ENCODE results near the gene PANK2.
A peak's percentile ranks its signal among the peaks of the same experiment; 100 is the strongest.
"Not testable (repeated sequence)": the region's sequence is repeated elsewhere in the genome, so short reads cannot be mapped to it uniquely, and the experiment has no call there.

Gene PANK2

GRCh38 chr20:3888622-3889488 is at the start of gene PANK2:
Gene PANK2, plus strand, starts transcription at chr20:3889387.
- peak within 1 kb of the TSS; percentile 83 for H3K4me3 ChIP-seq (ENCODE audit: low read length)
- TF ChIP-seq CTCF (IDR thresholded peaks at IDR 0.05; ENCODE audit: insufficient read depth, low read depth, low read length, missing control alignments): peak; percentile 26
- DNase-seq (ENCODE audit: low read depth): peak; percentile 99

GRCh38 chr20:3840201-3840600 is 49.0 kb upstream of the PANK2 start:
- peak; percentile 69 for DNase-seq (ENCODE audit: low read depth)
- not testable (repeated sequence) for H3K4me3 ChIP-seq (ENCODE audit: low read length)

- DNase-seq (ENCODE audit: low read depth): no peak
- TF ChIP-seq CTCF (IDR thresholded peaks at IDR 0.05; ENCODE audit: insufficient read depth, low read depth, low read length, missing control alignments): no peak
- no peak overlapping the region for H3K4me3 ChIP-seq (ENCODE audit: low read length)
Observed at GRCh38 chr20:3842348-3842930, 46.7 kb upstream of the PANK2 start.

GRCh38 chr20:3843490-3843889 is 45.7 kb upstream of the PANK2 start:
- TF ChIP-seq CTCF (IDR thresholded peaks at IDR 0.05; ENCODE audit: insufficient read depth, low read depth, low read length, missing control alignments): no peak
- peak; percentile 57 for DNase-seq (ENCODE audit: low read depth)
- no peak overlapping the region for H3K4me3 ChIP-seq (ENCODE audit: low read length)

GRCh38 chr20:3843990-3844619 is 45.1 kb upstream of the PANK2 start:
- H3K4me3 ChIP-seq (ENCODE audit: low read length); DNase-seq (ENCODE audit: low read depth): not testable (repeated sequence)

- H3K4me3 ChIP-seq (ENCODE audit: low read length): peak overlapping the region; percentile 88
- no peak for DNase-seq (ENCODE audit: low read depth)
- TF ChIP-seq CTCF (IDR thresholded peaks at IDR 0.05; ENCODE audit: insufficient read depth, low read depth, low read length, missing control alignments): no peak
Observed at GRCh38 chr20:3846378-3846739, 42.8 kb upstream of the PANK2 start.

- DNase-seq (ENCODE audit: low read depth): peak; percentile 86
- no peak for TF ChIP-seq CTCF (IDR thresholded peaks at IDR 0.05; ENCODE audit: insufficient read depth, low read depth, low read length, missing control alignments)
- H3K4me3 ChIP-seq (ENCODE audit: low read length): peak within 1 kb of the TSS; percentile 88
Observed at GRCh38 chr20:3846740-3847428, 42.3 kb upstream of the PANK2 start, which contains the start of gene MAVS. Gene MAVS, plus strand, starts transcription at chr20:3846834. Its CDS starts 7,791 bp downstream, at chr20:3854625.

Data from epithelial cell of esophagus (primary cell).